Measurements from ENCODE around the gene SPEG.
"Not testable (repeated sequence)": the region's sequence is repeated elsewhere in the genome, so short reads cannot be mapped to it uniquely, and the experiment has no call there.

Gene SPEG

GRCh38 chr2:219405958-219406860, 28.4 kb upstream of the SPEG start:
- no peak overlapping the region for H3K4me3 ChIP-seq (ENCODE audit: low read depth, low read length)
- TF ChIP-seq, protein P1, sequence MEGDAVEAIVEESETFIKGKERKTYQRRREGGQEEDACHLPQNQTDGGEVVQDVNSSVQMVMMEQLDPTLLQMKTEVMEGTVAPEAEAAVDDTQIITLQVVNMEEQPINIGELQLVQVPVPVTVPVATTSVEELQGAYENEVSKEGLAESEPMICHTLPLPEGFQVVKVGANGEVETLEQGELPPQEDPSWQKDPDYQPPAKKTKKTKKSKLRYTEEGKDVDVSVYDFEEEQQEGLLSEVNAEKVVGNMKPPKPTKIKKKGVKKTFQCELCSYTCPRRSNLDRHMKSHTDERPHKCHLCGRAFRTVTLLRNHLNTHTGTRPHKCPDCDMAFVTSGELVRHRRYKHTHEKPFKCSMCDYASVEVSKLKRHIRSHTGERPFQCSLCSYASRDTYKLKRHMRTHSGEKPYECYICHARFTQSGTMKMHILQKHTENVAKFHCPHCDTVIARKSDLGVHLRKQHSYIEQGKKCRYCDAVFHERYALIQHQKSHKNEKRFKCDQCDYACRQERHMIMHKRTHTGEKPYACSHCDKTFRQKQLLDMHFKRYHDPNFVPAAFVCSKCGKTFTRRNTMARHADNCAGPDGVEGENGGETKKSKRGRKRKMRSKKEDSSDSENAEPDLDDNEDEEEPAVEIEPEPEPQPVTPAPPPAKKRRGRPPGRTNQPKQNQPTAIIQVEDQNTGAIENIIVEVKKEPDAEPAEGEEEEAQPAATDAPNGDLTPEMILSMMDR (IDR thresholded peaks at IDR 0.05; ENCODE audit: borderline replicate concordance, insufficient read depth, low read depth, low read length) = no peak

- TF ChIP-seq, protein P1 (IDR thresholded peaks at IDR 0.05; ENCODE audit: borderline replicate concordance, insufficient read depth, low read depth, low read length) = no peak
- H3K4me3 ChIP-seq (ENCODE audit: low read depth, low read length) = no peak overlapping the region
These were observed 27.8 kb upstream of the SPEG start for GRCh38 chr2:219406861-219407230.

GRCh38 chr2:219407343-219407742, 27.3 kb upstream of the SPEG start:
- not testable (repeated sequence) for H3K4me3 ChIP-seq (ENCODE audit: low read depth, low read length)

GRCh38 chr2:219408204-219408603, 26.4 kb upstream of the SPEG start:
- TF ChIP-seq, protein P1 (IDR thresholded peaks at IDR 0.05; ENCODE audit: borderline replicate concordance, insufficient read depth, low read depth, low read length) = no peak
- no peak overlapping the region for H3K4me3 ChIP-seq (ENCODE audit: low read depth, low read length)

- TF ChIP-seq, protein P1 (IDR thresholded peaks at IDR 0.05; ENCODE audit: borderline replicate concordance, insufficient read depth, low read depth, low read length) = no peak
- no peak overlapping the region for H3K4me3 ChIP-seq (ENCODE audit: low read depth, low read length)
These were observed 26.0 kb upstream of the SPEG start for GRCh38 chr2:219408631-219409030.

DNA sequence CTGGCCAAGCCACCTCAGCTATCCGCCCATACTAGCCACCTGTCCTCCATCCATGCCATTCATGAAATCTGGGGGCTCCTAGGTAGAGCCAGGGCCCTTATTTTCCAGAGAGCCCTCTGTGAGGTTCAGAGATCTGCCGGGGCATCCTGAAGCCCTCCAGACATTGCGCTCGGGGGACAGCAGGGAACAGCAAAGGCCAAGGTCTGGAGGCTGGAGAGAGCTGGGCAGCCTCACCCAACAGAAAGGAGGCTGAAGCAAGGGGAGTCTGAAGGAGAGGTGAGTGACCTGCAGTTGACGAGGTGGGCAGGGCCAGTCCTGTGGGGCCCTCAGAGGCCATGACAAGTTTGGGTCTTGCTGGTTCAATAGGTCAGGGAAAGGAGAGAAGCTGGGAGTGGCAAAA, 25.0 kb upstream of the SPEG start:
- no peak overlapping the region for H3K4me3 ChIP-seq (ENCODE audit: low read depth, low read length)
- TF ChIP-seq, protein P1 (IDR thresholded peaks at IDR 0.05; ENCODE audit: borderline replicate concordance, insufficient read depth, low read depth, low read length) = no peak

DNA sequence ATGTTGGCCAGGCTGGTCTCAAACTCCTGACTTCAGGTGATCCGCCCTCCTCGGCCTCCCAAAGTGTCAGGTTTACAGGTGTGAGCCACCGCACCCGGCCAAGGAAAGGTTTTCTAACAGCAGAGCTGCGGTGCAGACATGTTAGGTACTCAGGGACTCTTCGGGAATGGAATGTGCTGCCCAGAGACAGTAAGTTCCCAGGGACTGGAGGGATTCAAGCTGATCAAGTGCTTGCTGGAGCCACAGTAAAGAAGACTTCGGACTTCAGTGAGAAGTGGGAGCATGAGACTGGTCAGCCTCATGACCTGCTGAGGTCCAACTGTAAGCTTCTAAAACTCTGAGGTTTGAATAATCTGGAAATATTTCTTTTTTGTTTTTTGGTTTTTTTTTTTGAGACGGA, 24.3 kb upstream of the SPEG start:
- TF ChIP-seq, protein P1 (IDR thresholded peaks at IDR 0.05; ENCODE audit: borderline replicate concordance, insufficient read depth, low read depth, low read length) = no peak
- no peak overlapping the region for H3K4me3 ChIP-seq (ENCODE audit: low read depth, low read length)
